HCT116 (cell line): ENCODE measurements around the gene P3H3. TPM values are rescaled to one million over a fixed set of nuclear protein-coding genes. Genes with fewer than 3 reads are reported as not detected.

ENCODE experiments used
- ATAC-seq: fragments of 200-7000 bp; cut with Tn5 transposase; 2 replicates; pipeline ENCODE4 v1.9.1; 2020; ENCODE audit warnings: mild to moderate bottlenecking, moderate library complexity
- BruUV-seq: library from RNA; stranded (reverse); fragments of 400-500 nt; replicated peaks from 2 replicates; lab custom pipeline; 2021; lab: Mats Ljungman, UMichigan
- CTCF ChIA-PET: fragments of 300-600 bp; sonication (Branson Sonifier 250); formaldehyde crosslinking; loops from one replicate; lab custom pipeline; 2021; ENCODE audit warnings: antibody characterized with exemption; lab: Charles Lee
- POLR2A ChIA-PET: fragments of 300-600, 350-600 bp; sonication (Branson Sonifier 250); formaldehyde crosslinking; loops from one replicate; lab custom pipeline; 2021; ENCODE audit warnings: antibody characterized with exemption; lab: Charles Lee
- RAD21 ChIA-PET, 2 experiments: fragments of 300-600 bp; sonication (Branson Sonifier 250); formaldehyde crosslinking; loops; one replicate each; lab custom pipeline; 2023; ENCODE audit warnings: low total read pairs in 2 of 2; ENCODE audit not compliant: uncharacterized antibody in 2 of 2, unreplicated experiment in 2 of 2, low non-redundant PET in 1 of 2; lab: Charles Lee
- DNase-seq: peaks from one replicate; pipeline ENCODE4 v3.0.0-alpha.2; 2010; ENCODE audit warnings: low read depth, low spot score
- H2AFZ ChIP-seq: fragments of 200-600 bp; shearing (Covaris generic), sonication (generic); 2 replicates; pipeline ENCODE4 v1.6.1; 2017; ENCODE audit warnings: low read depth, mixed run types, mixed read lengths, antibody characterized with exemption, low read length; ENCODE audit not compliant: poor library complexity, severe bottlenecking
- H3K27ac ChIP-seq: 2 replicates; pipeline ENCODE4 v1.5.1; 2012; ENCODE audit warnings: low read depth, low read length
- H3K27me3 ChIP-seq: fragments of 200-600 bp; sonication (generic); 2 replicates; pipeline ENCODE4 v1.6.1; 2016; ENCODE audit warnings: mixed run types, low read length, mixed read lengths; ENCODE audit not compliant: insufficient read depth
- H3K36me3 ChIP-seq, 2 experiments: fragments of 200-500 bp in 1 of 2; fragments of 200-600 bp in 1 of 2; sonication (Bioruptor generic) in 1 of 2; sonication (generic) in 1 of 2; 2 replicates each; pipeline versions ENCODE4 v1.5.1 to v1.6.1; 2014 to 2016; ENCODE audit warnings: low read length in 2 of 2, inconsistent platforms in 1 of 2, mixed read lengths in 1 of 2, mixed run types in 1 of 2; ENCODE audit not compliant: insufficient read depth in 2 of 2, control insufficient read depth in 1 of 2
- H3K4me1 ChIP-seq, 2 experiments: fragments of 200-600 bp in 1 of 2; sonication (generic) in 1 of 2; 2 replicates each; pipeline versions ENCODE4 v1.5.1 to v1.6.1; 2012 to 2017; ENCODE audit warnings: low read length in 2 of 2, inconsistent platforms in 1 of 2, mild to moderate bottlenecking in 1 of 2, mixed read lengths in 1 of 2, mixed run types in 1 of 2, moderate library complexity in 1 of 2; ENCODE audit not compliant: insufficient read depth in 2 of 2, control insufficient read depth in 1 of 2
- H3K4me2 ChIP-seq: fragments of 200-600 bp; sonication (generic); 2 replicates; pipeline ENCODE4 v1.6.1; 2017; ENCODE audit warnings: mixed run types, low read length, mixed read lengths
- H3K4me3 ChIP-seq, 2 experiments: fragments of 200-600 bp in 1 of 2; sonication (generic) in 1 of 2; replicated peaks in 1 of 2; 2 replicates each; pipeline ENCODE4 v1.5.1; 2011 to 2016; ENCODE audit warnings: low read length in 2 of 2, control low read depth in 1 of 2, low read depth in 1 of 2, mild to moderate bottlenecking in 1 of 2, mixed read lengths in 1 of 2, mixed run types in 1 of 2
- H3K79me2 ChIP-seq: fragments of 200-600 bp; sonication (generic); 2 replicates; pipeline ENCODE4 v1.6.1; 2017; ENCODE audit warnings: mild to moderate bottlenecking, mixed run types, low read length, moderate library complexity, mixed read lengths; ENCODE audit not compliant: insufficient read depth
- H3K9ac ChIP-seq: fragments of 200-600 bp; sonication (generic); 2 replicates; pipeline ENCODE4 v1.6.1; 2016; ENCODE audit warnings: low read length, mixed read lengths
- H3K9me2 ChIP-seq: fragments of 200-600 bp; sonication (generic), shearing (Covaris generic); 2 replicates; pipeline ENCODE4 v1.6.1; 2017; ENCODE audit warnings: mixed run types, mild to moderate bottlenecking, moderate library complexity; ENCODE audit not compliant: insufficient read depth
- H3K9me3 ChIP-seq, 2 experiments: fragments of 200-500 bp in 1 of 2; fragments of 200-600 bp in 1 of 2; sonication (Bioruptor generic) in 1 of 2; sonication (generic) in 1 of 2; 2 replicates each; pipeline ENCODE4 v1.6.1; 2014 to 2017; ENCODE audit warnings: low read length in 2 of 2, mixed read lengths in 2 of 2, inconsistent platforms in 1 of 2, low read depth in 1 of 2, mild to moderate bottlenecking in 1 of 2, mixed run types in 1 of 2, moderate library complexity in 1 of 2; ENCODE audit not compliant: control insufficient read depth in 1 of 2, insufficient read depth in 1 of 2
- H4K20me1 ChIP-seq: fragments of 200-600 bp; sonication (generic), shearing (Covaris generic); 2 replicates; pipeline ENCODE4 v1.6.1; 2017; ENCODE audit warnings: mixed run types, mild to moderate bottlenecking, moderate library complexity; ENCODE audit not compliant: insufficient read depth
- CBX3 ChIP-seq: IDR thresholded peaks from 2 replicates; pipeline ENCODE4 v1.6.1; 2012; ENCODE audit warnings: low read depth
- CEBPB ChIP-seq: IDR thresholded peaks from 2 replicates; pipeline ENCODE4 v1.6.1; 2012; ENCODE audit warnings: low read depth
- EGR1 ChIP-seq: IDR thresholded peaks from 2 replicates; pipeline ENCODE4 v1.6.1; 2012; ENCODE audit warnings: low read depth
- EZH2 ChIP-seq: fragments of 200-600 bp; sonication (generic); IDR thresholded peaks from 2 replicates; pipeline ENCODE4 v1.6.1; 2017; ENCODE audit warnings: antibody characterized with exemption, mixed run types
- EZH2phosphoT487 ChIP-seq: fragments of 200-600 bp; IDR thresholded peaks from 2 replicates; pipeline ENCODE4 v1.6.1; 2018; ENCODE audit warnings: antibody characterized with exemption, borderline replicate concordance
- FOSL1 ChIP-seq: IDR thresholded peaks from 2 replicates; pipeline ENCODE4 v1.6.1; 2012; ENCODE audit warnings: low read depth
- JUND ChIP-seq: IDR thresholded peaks from 2 replicates; pipeline ENCODE4 v1.6.1; 2012
- POLR2A ChIP-seq: IDR thresholded peaks from 2 replicates; pipeline ENCODE4 v1.7.0; 2011; ENCODE audit warnings: borderline replicate concordance; ENCODE audit not compliant: insufficient read depth, insufficient read length; ENCODE audit errors: extremely low read depth
- POLR2AphosphoS5 ChIP-seq: IDR thresholded peaks from 2 replicates; pipeline ENCODE4 v1.6.1; 2011; ENCODE audit warnings: mild to moderate bottlenecking, low read depth, low read length, moderate library complexity
- SIN3A ChIP-seq: IDR thresholded peaks from 2 replicates; pipeline ENCODE4 v1.6.1; 2012; ENCODE audit warnings: low read depth
- SP1 ChIP-seq: IDR thresholded peaks from 2 replicates; pipeline ENCODE4 v1.6.1; 2012; ENCODE audit warnings: low read depth
- SRF ChIP-seq: IDR thresholded peaks from 2 replicates; pipeline ENCODE4 v1.6.1; 2012; ENCODE audit warnings: low read depth
- TCF7L2 ChIP-seq: IDR thresholded peaks from 2 replicates; pipeline ENCODE4 v1.7.0; 2011; ENCODE audit warnings: borderline replicate concordance, inconsistent platforms; ENCODE audit not compliant: insufficient read depth, insufficient read length; ENCODE audit errors: extremely low read depth
- YY1 ChIP-seq: IDR thresholded peaks from 2 replicates; pipeline ENCODE4 v1.6.1; 2011; ENCODE audit warnings: low read length, low read depth, moderate library complexity, mild to moderate bottlenecking; ENCODE audit not compliant: insufficient replicate concordance; ENCODE audit errors: extremely low read depth
- ZFX ChIP-seq: fragments of 450-650 bp; IDR thresholded peaks from 2 replicates; pipeline ENCODE4 v1.6.1; 2017
- ZNF274 ChIP-seq: fragments of 200-500 bp; sonication (Bioruptor generic); IDR thresholded peaks from 2 replicates; pipeline ENCODE4 v1.6.1; 2014; ENCODE audit warnings: mild to moderate bottlenecking, low read depth, low read length, inconsistent platforms
- intact Hi-C: fragments of 100-400 bp; cut with micrococcal nuclease; formaldehyde crosslinking; loops from 2 replicates; pipeline ENCODE4 v1.10.0; 2022
- total RNA-seq: library from RNA; stranded (reverse); gene quantifications from one replicate; pipeline ENCODE4 v1.2.1, GENCODE V29; 2021; ENCODE audit not compliant: unreplicated experiment
- TF ChIP-seq, protein P1 (sequence below): IDR thresholded peaks from 2 replicates; pipeline ENCODE4 v1.6.1; 2012
- TF ChIP-seq, protein P2 (sequence below): IDR thresholded peaks from 2 replicates; pipeline ENCODE4 v1.6.1; 2011; ENCODE audit warnings: mild to moderate bottlenecking, low read length, moderate library complexity; ENCODE audit not compliant: insufficient replicate concordance; ENCODE audit errors: extremely low read depth
- TF ChIP-seq, protein P3 (sequence below): IDR thresholded peaks from 2 replicates; pipeline ENCODE4 v1.6.1; 2012
- TF ChIP-seq, protein P4 (sequence below): IDR thresholded peaks from 2 replicates; pipeline ENCODE4 v1.6.1; 2012; ENCODE audit warnings: low read depth

Gene P3H3
- total RNA-seq, 1 experiment from 2014 or later: 32.2 TPM

- Histone ChIP-seq H2AFZ (no peak overlapping the region), H3K4me3 (no peak overlapping the region), H3K27me3 (no peaks in the 10 kb centered on the region), H3K36me3 (no peaks in the 10 kb centered on the region), H3K79me2 (no peaks in the 10 kb centered on the region), H3K9me2 (no peaks in the 10 kb centered on the region), H3K9me3 (no peaks in the 10 kb centered on the region), H3K4me2 (no peak overlapping the region), H3K27ac (no peak overlapping the region), H3K4me1 (peaks cover 7 to 10% of the 10 kb centered on the region in 2 experiments), H3K9ac (no peak overlapping the region), H4K20me1 (no peaks in the 10 kb centered on the region)
- ATAC-seq (no peak), DNase-seq (no peak)
- ChIA-PET CTCF (no interaction called here), RAD21 (no interaction called here), POLR2A (no interaction called here)
- no peak for TF ChIP-seq ZNF274
- TF ChIP-seq, protein P1, sequence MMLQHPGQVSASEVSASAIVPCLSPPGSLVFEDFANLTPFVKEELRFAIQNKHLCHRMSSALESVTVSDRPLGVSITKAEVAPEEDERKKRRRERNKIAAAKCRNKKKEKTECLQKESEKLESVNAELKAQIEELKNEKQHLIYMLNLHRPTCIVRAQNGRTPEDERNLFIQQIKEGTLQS: no peak
- TF ChIP-seq TCF7L2: no peak
- no peak for TF ChIP-seq YY1
- no peak for TF ChIP-seq JUND
- no peak for TF ChIP-seq CEBPB
- TF ChIP-seq FOSL1: no peak
- TF ChIP-seq, protein P2, sequence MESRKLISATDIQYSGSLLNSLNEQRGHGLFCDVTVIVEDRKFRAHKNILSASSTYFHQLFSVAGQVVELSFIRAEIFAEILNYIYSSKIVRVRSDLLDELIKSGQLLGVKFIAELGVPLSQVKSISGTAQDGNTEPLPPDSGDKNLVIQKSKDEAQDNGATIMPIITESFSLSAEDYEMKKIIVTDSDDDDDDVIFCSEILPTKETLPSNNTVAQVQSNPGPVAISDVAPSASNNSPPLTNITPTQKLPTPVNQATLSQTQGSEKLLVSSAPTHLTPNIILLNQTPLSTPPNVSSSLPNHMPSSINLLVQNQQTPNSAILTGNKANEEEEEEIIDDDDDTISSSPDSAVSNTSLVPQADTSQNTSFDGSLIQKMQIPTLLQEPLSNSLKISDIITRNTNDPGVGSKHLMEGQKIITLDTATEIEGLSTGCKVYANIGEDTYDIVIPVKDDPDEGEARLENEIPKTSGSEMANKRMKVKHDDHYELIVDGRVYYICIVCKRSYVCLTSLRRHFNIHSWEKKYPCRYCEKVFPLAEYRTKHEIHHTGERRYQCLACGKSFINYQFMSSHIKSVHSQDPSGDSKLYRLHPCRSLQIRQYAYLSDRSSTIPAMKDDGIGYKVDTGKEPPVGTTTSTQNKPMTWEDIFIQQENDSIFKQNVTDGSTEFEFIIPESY: no peak
- TF ChIP-seq SRF: no peak
- no peak for TF ChIP-seq POLR2A
- TF ChIP-seq SP1: no peak
- no peak for TF ChIP-seq EZH2phosphoT487
- TF ChIP-seq, protein P3, sequence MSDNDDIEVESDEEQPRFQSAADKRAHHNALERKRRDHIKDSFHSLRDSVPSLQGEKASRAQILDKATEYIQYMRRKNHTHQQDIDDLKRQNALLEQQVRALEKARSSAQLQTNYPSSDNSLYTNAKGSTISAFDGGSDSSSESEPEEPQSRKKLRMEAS: no peak
- TF ChIP-seq ZFX: no peak
- no peak for TF ChIP-seq CBX3
- TF ChIP-seq EZH2: no peak
- no peak for TF ChIP-seq POLR2AphosphoS5
- TF ChIP-seq SIN3A: no peak
- TF ChIP-seq EGR1: no peak
- TF ChIP-seq, protein P4, sequence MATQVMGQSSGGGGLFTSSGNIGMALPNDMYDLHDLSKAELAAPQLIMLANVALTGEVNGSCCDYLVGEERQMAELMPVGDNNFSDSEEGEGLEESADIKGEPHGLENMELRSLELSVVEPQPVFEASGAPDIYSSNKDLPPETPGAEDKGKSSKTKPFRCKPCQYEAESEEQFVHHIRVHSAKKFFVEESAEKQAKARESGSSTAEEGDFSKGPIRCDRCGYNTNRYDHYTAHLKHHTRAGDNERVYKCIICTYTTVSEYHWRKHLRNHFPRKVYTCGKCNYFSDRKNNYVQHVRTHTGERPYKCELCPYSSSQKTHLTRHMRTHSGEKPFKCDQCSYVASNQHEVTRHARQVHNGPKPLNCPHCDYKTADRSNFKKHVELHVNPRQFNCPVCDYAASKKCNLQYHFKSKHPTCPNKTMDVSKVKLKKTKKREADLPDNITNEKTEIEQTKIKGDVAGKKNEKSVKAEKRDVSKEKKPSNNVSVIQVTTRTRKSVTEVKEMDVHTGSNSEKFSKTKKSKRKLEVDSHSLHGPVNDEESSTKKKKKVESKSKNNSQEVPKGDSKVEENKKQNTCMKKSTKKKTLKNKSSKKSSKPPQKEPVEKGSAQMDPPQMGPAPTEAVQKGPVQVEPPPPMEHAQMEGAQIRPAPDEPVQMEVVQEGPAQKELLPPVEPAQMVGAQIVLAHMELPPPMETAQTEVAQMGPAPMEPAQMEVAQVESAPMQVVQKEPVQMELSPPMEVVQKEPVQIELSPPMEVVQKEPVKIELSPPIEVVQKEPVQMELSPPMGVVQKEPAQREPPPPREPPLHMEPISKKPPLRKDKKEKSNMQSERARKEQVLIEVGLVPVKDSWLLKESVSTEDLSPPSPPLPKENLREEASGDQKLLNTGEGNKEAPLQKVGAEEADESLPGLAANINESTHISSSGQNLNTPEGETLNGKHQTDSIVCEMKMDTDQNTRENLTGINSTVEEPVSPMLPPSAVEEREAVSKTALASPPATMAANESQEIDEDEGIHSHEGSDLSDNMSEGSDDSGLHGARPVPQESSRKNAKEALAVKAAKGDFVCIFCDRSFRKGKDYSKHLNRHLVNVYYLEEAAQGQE: no peak
- no TSS peak for BruUV-seq
- intact Hi-C loops: no loop called here
Observed at GRCh38 chr12:6816598-6816997, 11.6 kb upstream of the P3H3 start.
